ENCODE measurements around the gene VMP1.

- TF ChIP-seq CTCF (IDR thresholded peaks at IDR 0.05; ENCODE audit: insufficient read depth, low read depth, low read length) (no peak), EZH2 (IDR thresholded peaks at IDR 0.05; ENCODE audit: insufficient read depth, low read length) (no peak)
Observed at GRCh38 chr17:59810894-59811153, 103.4 kb downstream of the VMP1 start.
